H1 (cell line): Measurements from ENCODE around the gene ABCD1. TPM values are rescaled to one million over a fixed set of nuclear protein-coding genes. Genes with fewer than 3 reads are reported as not detected.

Experiments used
- CTCF ChIA-PET: fragments of 300-600 bp; sonication (Branson Sonifier 250); formaldehyde crosslinking; loops from one replicate; lab custom pipeline; 2021; ENCODE audit not compliant: partially characterized antibody; lab: Charles Lee
- POLR2A ChIA-PET: fragments of 300-600 bp; sonication (Branson Sonifier 250); formaldehyde crosslinking; loops from one replicate; lab custom pipeline; 2021; ENCODE audit warnings: inconsistent platforms; ENCODE audit not compliant: partially characterized antibody; lab: Charles Lee
- DNase-seq, 2 experiments: peaks; one replicate each; pipeline versions ENCODE4 v3.0.0 to v3.0.0-alpha.2; 2010 to 2022; ENCODE audit warnings: low spot score in 2 of 2, low read depth in 1 of 2, mixed read lengths in 1 of 2
- FAIRE-seq: peaks from 2 replicates; lab custom pipeline; 2011; peaks lifted over from hg19 to GRCh38; lab: Jason Lieb, UNC
- H2AFZ ChIP-seq: 2 replicates; pipeline ENCODE4 v1.8.1; 2012; ENCODE audit warnings: low read length, inconsistent platforms
- H2AK5ac ChIP-seq: 2 replicates; pipeline ENCODE4 v1.6.1; 2013; ENCODE audit warnings: low read depth, low read length
- H2BK120ac ChIP-seq: replicated peaks from 2 replicates; pipeline ENCODE3; 2013; ENCODE audit warnings: low read depth, low read length, inconsistent platforms
- H2BK12ac ChIP-seq: 2 replicates; pipeline ENCODE4 v1.6.1; 2013; ENCODE audit warnings: low read depth, low read length
- H2BK15ac ChIP-seq: 2 replicates; pipeline ENCODE4 v1.6.1; 2013; ENCODE audit warnings: low read length
- H2BK20ac ChIP-seq: 2 replicates; pipeline ENCODE4 v1.6.1; 2013; ENCODE audit warnings: low read length
- H2BK5ac ChIP-seq: 2 replicates; pipeline ENCODE4 v1.6.1; 2013; ENCODE audit warnings: low read depth, low read length
- H3K14ac ChIP-seq: 2 replicates; pipeline ENCODE4 v1.6.1; 2013; ENCODE audit warnings: inconsistent platforms; ENCODE audit not compliant: insufficient read length
- H3K18ac ChIP-seq: 2 replicates; pipeline ENCODE4 v1.6.1; 2013; ENCODE audit warnings: low read length; ENCODE audit errors: extremely low read depth
- H3K23ac ChIP-seq: 2 replicates; pipeline ENCODE4 v1.6.1; 2013; ENCODE audit warnings: inconsistent platforms; ENCODE audit not compliant: insufficient read length
- H3K23me2 ChIP-seq: 2 replicates; pipeline ENCODE4 v1.6.1; 2013; ENCODE audit warnings: low read depth, low read length
- H3K27ac ChIP-seq: 2 replicates; pipeline ENCODE4 v1.6.1; 2011; ENCODE audit warnings: low read depth, low read length, inconsistent platforms
- H3K27me3 ChIP-seq, 4 experiments: replicated peaks in 1 of 4; 1 replicate in 1 of 4; 2 replicates in 3 of 4; pipeline versions ENCODE4 v1.6.1 to v1.8.1; 2011 to 2013; ENCODE audit warnings: low read length in 3 of 4, mild to moderate bottlenecking in 3 of 4, inconsistent platforms in 2 of 4, mixed read lengths in 2 of 4, moderate library complexity in 1 of 4; ENCODE audit not compliant: control insufficient read depth in 3 of 4, insufficient read depth in 3 of 4; ENCODE audit errors: extremely low read depth in 1 of 4
- H3K36me3 ChIP-seq, 4 experiments: 2 replicates each; pipeline versions ENCODE4 v1.6.1 to v1.8.1; 2011 to 2013; ENCODE audit warnings: mild to moderate bottlenecking in 4 of 4, low read length in 3 of 4, moderate library complexity in 2 of 4, control low read depth in 1 of 4, inconsistent platforms in 1 of 4; ENCODE audit not compliant: insufficient read depth in 4 of 4, control insufficient read depth in 2 of 4
- H3K4ac ChIP-seq: replicated peaks from 2 replicates; pipeline ENCODE3; 2013; ENCODE audit warnings: low read length, low read depth, mixed read lengths, inconsistent platforms; ENCODE audit not compliant: insufficient read length
- H3K4me1 ChIP-seq, 4 experiments: replicated peaks in 1 of 4; 1 replicate in 1 of 4; 2 replicates in 3 of 4; pipeline versions ENCODE4 v1.6.1 to v1.8.1; 2011 to 2013; ENCODE audit warnings: low read length in 3 of 4, inconsistent platforms in 2 of 4, mixed read lengths in 1 of 4; ENCODE audit not compliant: insufficient read depth in 4 of 4, control insufficient read depth in 3 of 4
- H3K4me2 ChIP-seq, 2 experiments: 2 replicates each; pipeline versions ENCODE4 v1.6.1 to v1.8.1; 2011 to 2013; ENCODE audit warnings: low read depth in 2 of 2, low read length in 2 of 2, control low read depth in 1 of 2, inconsistent platforms in 1 of 2, mild to moderate bottlenecking in 1 of 2; ENCODE audit not compliant: insufficient read depth in 1 of 2
- H3K4me3 ChIP-seq, 4 experiments: fragments of 200-600, 300-600 bp in 1 of 4; sonication (generic), shearing (Covaris generic), sonication (Bioruptor Twin) in 1 of 4; 2 replicates each; pipeline versions ENCODE4 v1.5.1 to v1.8.1; 2011 to 2016; ENCODE audit warnings: low read length in 4 of 4, low read depth in 3 of 4, control low read depth in 2 of 4, inconsistent platforms in 2 of 4, mild to moderate bottlenecking in 2 of 4, mixed read lengths in 1 of 4, moderate library complexity in 1 of 4; ENCODE audit not compliant: insufficient read depth in 2 of 4; ENCODE audit errors: extremely low read depth in 1 of 4
- H3K56ac ChIP-seq: replicated peaks from 2 replicates; pipeline ENCODE3; 2013; ENCODE audit warnings: low read depth, mild to moderate bottlenecking, mixed read lengths, low read length, inconsistent platforms; ENCODE audit not compliant: insufficient read length
- H3K79me1 ChIP-seq: 2 replicates; pipeline ENCODE4 v1.6.1; 2013; ENCODE audit warnings: low read depth, low read length, control low read depth
- H3K79me2 ChIP-seq, 2 experiments: 2 replicates each; pipeline versions ENCODE4 v1.6.1 to v1.8.1; 2012 to 2013; ENCODE audit warnings: low read length in 2 of 2, mild to moderate bottlenecking in 2 of 2, inconsistent platforms in 1 of 2; ENCODE audit not compliant: insufficient read depth in 2 of 2, control insufficient read depth in 1 of 2
- H3K9ac ChIP-seq, 4 experiments: replicated peaks in 1 of 4; 1 replicate in 1 of 4; 2 replicates in 3 of 4; pipeline versions ENCODE4 v1.6.1 to v1.8.1; 2011 to 2013; ENCODE audit warnings: low read depth in 3 of 4, low read length in 3 of 4, control low read depth in 2 of 4, mild to moderate bottlenecking in 2 of 4, moderate library complexity in 2 of 4, inconsistent platforms in 1 of 4; ENCODE audit errors: extremely low read depth in 1 of 4
- H3K9me3 ChIP-seq, 2 experiments: 2 replicates each; pipeline versions ENCODE4 v1.6.1 to v1.8.1; 2012 to 2013; ENCODE audit warnings: mild to moderate bottlenecking in 2 of 2, moderate library complexity in 2 of 2, control low read depth in 1 of 2, inconsistent platforms in 1 of 2, low read depth in 1 of 2, low read length in 1 of 2, mixed read lengths in 1 of 2; ENCODE audit not compliant: insufficient read depth in 2 of 2
- H4K20me1 ChIP-seq, 2 experiments: replicated peaks in 1 of 2; 2 replicates each; pipeline versions ENCODE3 to v1.8.1; 2011 to 2013; ENCODE audit warnings: inconsistent platforms in 2 of 2, low read length in 2 of 2, mild to moderate bottlenecking in 1 of 2; ENCODE audit not compliant: insufficient read depth in 2 of 2, control insufficient read depth in 1 of 2
- H4K5ac ChIP-seq: 2 replicates; pipeline ENCODE4 v1.6.1; 2013; ENCODE audit warnings: low read length, low read depth, mixed read lengths, inconsistent platforms; ENCODE audit not compliant: insufficient read length
- H4K8ac ChIP-seq: 2 replicates; pipeline ENCODE4 v1.8.0; 2013; ENCODE audit warnings: mild to moderate bottlenecking, moderate library complexity, low read length, inconsistent platforms; ENCODE audit not compliant: insufficient read depth; ENCODE audit errors: extremely low read depth
- H4K91ac ChIP-seq: replicated peaks from 2 replicates; pipeline ENCODE3; 2013; ENCODE audit warnings: low read length, mixed read lengths, inconsistent platforms; ENCODE audit not compliant: insufficient read length
- HDAC2 ChIP-seq, 2 experiments: fragments of 300-600 bp in 1 of 2; sonication (generic) in 1 of 2; IDR thresholded peaks; 2 replicates each; pipeline ENCODE4 v1.6.1; 2011 to 2012; ENCODE audit warnings: low read depth in 2 of 2, low read length in 2 of 2, mild to moderate bottlenecking in 2 of 2, moderate library complexity in 2 of 2, borderline replicate concordance in 1 of 2, inconsistent platforms in 1 of 2
- JUN ChIP-seq: IDR thresholded peaks from 2 replicates; pipeline ENCODE4 v1.6.1; 2011; ENCODE audit warnings: low read depth, mild to moderate bottlenecking, improper control_type of control experiment, low read length
- NANOG ChIP-seq: IDR thresholded peaks from 2 replicates; pipeline ENCODE4 v1.6.1; 2011; ENCODE audit warnings: low read length, low read depth, mild to moderate bottlenecking, inconsistent platforms; ENCODE audit not compliant: insufficient read depth, poor library complexity, severe bottlenecking
- SP1 ChIP-seq: IDR thresholded peaks from 2 replicates; pipeline ENCODE4 v1.6.1; 2011; ENCODE audit warnings: low read depth, low read length
- WGBS, 2 experiments: shearing (Covaris generic) in 1 of 2; methylation state at CpG; one replicate each; pipeline versions ENCODE4 v1.1.6 to v1.1.7; 2013 to 2015; ENCODE audit warnings: low lambda C conversion rate in 2 of 2, mixed read lengths in 2 of 2, inconsistent platforms in 1 of 2, low coverage in 1 of 2, missing lambda C conversion rate in 1 of 2; ENCODE audit not compliant: insufficient replicate concordance in 2 of 2, insufficient coverage in 1 of 2, insufficient read length in 1 of 2; ENCODE audit errors: extremely low coverage in 1 of 2, missing lambda C conversion rate in 1 of 2; 5-methylcytosine and 5-hydroxymethylcytosine counted together
- polyA plus RNA-seq, 7 experiments: library from polyadenylated mRNA; depleted of rRNA in 3 of 7; stranded (reverse) in 5 of 7; unstranded in 2 of 7; fragments of >200 nt in 5 of 7; fragments of 200-250 nt in 2 of 7; gene quantifications; 1 replicate in 5 of 7; 2 replicates in 1 of 7; 4 replicates in 1 of 7; pipeline versions ENCODE4 v1.2.1 to v1.2.3, GENCODE V29; 2011 to 2013; ENCODE audit warnings: missing spikeins in 2 of 7, mixed read lengths in 2 of 7
- total RNA-seq: library from RNA; stranded (reverse); fragmentation: NEBNext Ultra II Directional; extraction: Animal tissue kit (Norgen Biotek cat#: 25700); gene quantifications from 2 replicates; pipeline ENCODE4 v1.2.1, GENCODE V29; 2021

Gene ABCD1
- total and polyA plus RNA-seq, 2 of the 8 experiments (the other 6 are each of a cell fraction or from before 2014, with no cell fraction given): 3.1 to 6.6 TPM

- Histone ChIP-seq H3K4me2 (no peak overlapping the region), H2BK120ac (no peak overlapping the region), H3K27me3 (no peaks in the 10 kb centered on the region), H3K56ac (no peak overlapping the region), H3K4me1 (no peaks in the 10 kb centered on the region), H3K27ac (no peak overlapping the region), H2BK5ac (no peak overlapping the region), H3K9me3 (no peaks in the 10 kb centered on the region), H3K23ac (no peak overlapping the region), H3K79me2 (no peaks in the 10 kb centered on the region), H3K14ac (no peak overlapping the region), H3K18ac (no peak overlapping the region), H2BK20ac (no peak overlapping the region), H3K4me3 (no peak overlapping the region), H2BK12ac (no peak overlapping the region), H2AK5ac (no peak overlapping the region), H4K91ac (no peak overlapping the region), H3K23me2 (no peaks in the 10 kb centered on the region), H4K20me1 (peaks cover 0 to 2% of the 10 kb centered on the region in 2 experiments), H3K9ac (no peak overlapping the region), H4K8ac (no peak overlapping the region), H3K79me1 (no peaks in the 10 kb centered on the region), H2AFZ (no peak overlapping the region), H3K36me3 (peaks cover 0 to 5% (median 0%) of the 10 kb centered on the region in 4 experiments; a peak in 2 of 8 replicates), H4K5ac (no peak overlapping the region), H2BK15ac (no peak overlapping the region), H3K4ac (no peak overlapping the region)
- DNase-seq (no peak), FAIRE-seq (no peak)
- ChIA-PET POLR2A (interaction anchor here (1.0 kb wide), 1 partner anchor 123 kb away, joined by 3 read pairs; no protein-coding TSS in a partner anchor), CTCF (interaction anchor here (0.9 to 2.8 kb wide), 4 partner anchors 8 to 127 kb away, joined by 3 to 14 read pairs (median 4); no protein-coding TSS in a partner anchor)
- WGBS, 2 experiments: 91% methylated on average over 6 of the region's 24 CpGs; no CpG with 5 or more reads in 1 of the 2 experiments
- TF ChIP-seq JUN (no peak), NANOG (no peak), HDAC2 (IDR thresholded peaks at IDR 0.05; ENCODE audit: borderline replicate concordance in 1 of 2, low read depth in 2 of 2, low read length in 2 of 2) (no peak), SP1 (no peak)
Observed at GRCh38 chrX:153783378-153784013, 58.8 kb downstream of the ABCD1 start.
